ENCODE results near the gene CPXM1.

The CPXM1 gene

DNA sequence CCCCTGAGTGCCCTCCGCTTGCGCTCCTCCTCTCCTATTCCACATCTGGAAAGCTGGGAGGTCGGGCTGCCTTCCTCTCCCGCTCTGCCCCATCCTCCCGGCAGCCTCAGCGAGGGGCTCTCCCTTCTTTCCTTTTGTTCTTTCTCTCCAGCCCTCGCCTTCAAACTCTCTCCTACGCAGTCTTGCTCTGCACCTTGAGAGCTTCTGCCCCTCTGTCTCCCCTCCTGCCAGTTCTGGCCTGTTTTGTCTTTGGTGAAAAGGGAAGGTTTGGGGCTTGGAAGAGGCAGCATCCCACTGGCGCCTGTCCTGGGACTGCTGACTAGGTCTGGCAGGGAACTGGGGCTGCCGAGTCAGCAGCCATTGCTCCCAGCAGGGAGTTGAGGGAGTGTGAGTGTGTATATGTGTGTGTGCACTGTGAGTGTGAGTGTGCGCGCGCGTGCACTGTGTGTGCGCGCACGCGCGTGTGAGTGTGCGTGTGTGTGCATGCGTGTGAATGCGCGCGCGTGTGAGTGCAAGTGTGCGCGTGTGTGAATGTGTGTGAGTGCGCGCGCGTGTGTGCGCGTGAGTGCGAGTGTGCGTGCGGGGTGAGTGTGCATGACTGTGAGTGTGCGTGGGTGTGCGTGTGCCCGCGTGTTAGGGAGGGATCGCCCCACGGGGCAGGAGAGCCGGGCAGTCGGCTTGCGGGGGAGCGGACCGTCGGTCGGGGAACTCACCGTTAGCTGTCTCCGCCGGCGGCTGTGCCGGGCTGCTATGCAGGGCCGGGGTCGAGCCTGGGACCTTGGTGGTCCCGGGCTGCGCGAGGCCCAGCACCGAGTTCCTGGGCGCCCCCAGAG lies 523 bp downstream of the CPXM1 start:
- Histone ChIP-seq H3K27ac (ENCODE audit: low read depth, low read length) (no peak overlapping the region), H3K9me2 (replicated peaks; ENCODE audit: insufficient read depth, low read length) (no peaks in the 10 kb centered on the region), H3F3A (ENCODE audit: insufficient read depth) (no peaks in the 10 kb centered on the region), H4K20me1 (ENCODE audit: low read depth, low read length) (no peaks in the 10 kb centered on the region), H3K4me3 (ENCODE audit: insufficient read depth, low read length, poor library complexity, severe bottlenecking) (no peak overlapping the region), H3K9me3 (ENCODE audit: insufficient read depth, low read length) (no peaks in the 10 kb centered on the region), H2AFZ (ENCODE audit: low read depth, low read length, severe bottlenecking) (no peak overlapping the region), H3K4me2 (ENCODE audit: low read depth, low read length, poor library complexity, severe bottlenecking) (no peak overlapping the region), H3K9ac (ENCODE audit: low read length) (no peak overlapping the region), H3K36me3 (ENCODE audit: low read length) (no peaks in the 10 kb centered on the region), H3K79me2 (ENCODE audit: insufficient read depth, low read length) (no peaks in the 10 kb centered on the region), H3K27me3 (ENCODE audit: low read length) (no peaks in the 10 kb centered on the region)
- TF ChIP-seq, protein P1, sequence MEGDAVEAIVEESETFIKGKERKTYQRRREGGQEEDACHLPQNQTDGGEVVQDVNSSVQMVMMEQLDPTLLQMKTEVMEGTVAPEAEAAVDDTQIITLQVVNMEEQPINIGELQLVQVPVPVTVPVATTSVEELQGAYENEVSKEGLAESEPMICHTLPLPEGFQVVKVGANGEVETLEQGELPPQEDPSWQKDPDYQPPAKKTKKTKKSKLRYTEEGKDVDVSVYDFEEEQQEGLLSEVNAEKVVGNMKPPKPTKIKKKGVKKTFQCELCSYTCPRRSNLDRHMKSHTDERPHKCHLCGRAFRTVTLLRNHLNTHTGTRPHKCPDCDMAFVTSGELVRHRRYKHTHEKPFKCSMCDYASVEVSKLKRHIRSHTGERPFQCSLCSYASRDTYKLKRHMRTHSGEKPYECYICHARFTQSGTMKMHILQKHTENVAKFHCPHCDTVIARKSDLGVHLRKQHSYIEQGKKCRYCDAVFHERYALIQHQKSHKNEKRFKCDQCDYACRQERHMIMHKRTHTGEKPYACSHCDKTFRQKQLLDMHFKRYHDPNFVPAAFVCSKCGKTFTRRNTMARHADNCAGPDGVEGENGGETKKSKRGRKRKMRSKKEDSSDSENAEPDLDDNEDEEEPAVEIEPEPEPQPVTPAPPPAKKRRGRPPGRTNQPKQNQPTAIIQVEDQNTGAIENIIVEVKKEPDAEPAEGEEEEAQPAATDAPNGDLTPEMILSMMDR (IDR thresholded peaks at IDR 0.05; ENCODE audit: insufficient read depth, low read length, poor library complexity, severe bottlenecking) = no peak
- no peak for TF ChIP-seq EZH2phosphoT487 (conservative IDR thresholded peaks at IDR 0.05; ENCODE audit: low read length)

DNA sequence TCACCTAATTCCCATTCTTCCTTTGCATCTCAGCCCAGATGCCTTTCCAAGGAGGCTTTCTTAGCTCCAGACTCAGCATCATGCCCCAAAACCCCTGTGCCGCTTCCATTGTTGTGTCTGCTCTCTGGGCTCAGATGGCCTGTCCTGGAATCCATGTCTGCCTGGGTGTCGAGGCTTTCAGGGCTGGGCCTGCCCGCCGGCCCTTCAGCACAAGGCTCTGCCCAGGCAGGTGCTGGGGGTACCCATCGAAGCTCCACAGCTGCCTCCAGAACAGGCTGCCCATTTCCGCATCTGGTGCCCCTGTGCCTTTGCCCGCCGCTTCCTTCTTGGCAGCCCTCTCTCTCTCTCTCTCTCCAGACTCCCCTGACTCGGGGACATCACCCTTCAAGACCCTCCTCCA lies 1.2 kb downstream of the CPXM1 start:
- Histone ChIP-seq H3K27ac (ENCODE audit: low read depth, low read length) (no peak overlapping the region), H3K79me2 (ENCODE audit: insufficient read depth, low read length) (no peaks in the 10 kb centered on the region), H3K9me2 (replicated peaks; ENCODE audit: insufficient read depth, low read length) (no peaks in the 10 kb centered on the region), H3K36me3 (ENCODE audit: low read length) (no peaks in the 10 kb centered on the region), H3K9ac (ENCODE audit: low read length) (no peak overlapping the region), H3F3A (ENCODE audit: insufficient read depth) (no peaks in the 10 kb centered on the region), H3K27me3 (ENCODE audit: low read length) (no peaks in the 10 kb centered on the region), H2AFZ (ENCODE audit: low read depth, low read length, severe bottlenecking) (no peak overlapping the region), H3K4me2 (ENCODE audit: low read depth, low read length, poor library complexity, severe bottlenecking) (no peak overlapping the region), H3K4me3 (ENCODE audit: insufficient read depth, low read length, poor library complexity, severe bottlenecking) (no peak overlapping the region), H3K9me3 (ENCODE audit: insufficient read depth, low read length) (no peaks in the 10 kb centered on the region), H4K20me1 (ENCODE audit: low read depth, low read length) (no peaks in the 10 kb centered on the region)
- TF ChIP-seq, protein P1 (IDR thresholded peaks at IDR 0.05; ENCODE audit: insufficient read depth, low read length, poor library complexity, severe bottlenecking) = no peak
- TF ChIP-seq EZH2phosphoT487 (conservative IDR thresholded peaks at IDR 0.05; ENCODE audit: low read length) = no peak

DNA sequence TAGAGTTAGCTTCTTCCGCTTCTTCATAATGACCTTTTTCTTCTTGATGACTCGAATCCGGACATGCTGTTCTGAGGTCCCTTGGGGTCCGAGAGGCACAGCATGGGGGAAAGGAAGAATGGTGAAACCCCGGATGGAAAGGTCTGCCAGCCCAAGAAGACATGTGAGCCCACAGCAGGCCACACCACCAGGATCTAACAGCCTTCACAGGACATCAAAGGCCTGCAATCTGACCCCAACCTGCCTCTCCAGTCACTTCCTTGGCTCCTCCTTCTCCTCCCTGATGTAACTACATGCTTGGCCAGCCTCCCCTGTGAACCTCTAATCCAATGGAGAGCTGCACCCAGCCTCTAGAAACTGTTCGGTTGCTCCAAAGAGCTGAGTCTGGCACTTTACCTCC lies 1.6 kb downstream of the CPXM1 start:
- no peak overlapping the region for H2AFZ ChIP-seq (ENCODE audit: low read depth, low read length, severe bottlenecking)
- no peaks in the 10 kb centered on the region for H3K9me2 ChIP-seq (replicated peaks; ENCODE audit: insufficient read depth, low read length)
- no peaks in the 10 kb centered on the region for H3K27me3 ChIP-seq (ENCODE audit: low read length)
- H3K4me3 ChIP-seq (ENCODE audit: insufficient read depth, low read length, poor library complexity, severe bottlenecking) = no peak overlapping the region
- H3K9ac ChIP-seq (ENCODE audit: low read length) = no peak overlapping the region
- H3K36me3 ChIP-seq (ENCODE audit: low read length) = no peaks in the 10 kb centered on the region
- H3K4me2 ChIP-seq (ENCODE audit: low read depth, low read length, poor library complexity, severe bottlenecking) = no peak overlapping the region
- no peaks in the 10 kb centered on the region for H3K79me2 ChIP-seq (ENCODE audit: insufficient read depth, low read length)
- no peaks in the 10 kb centered on the region for H3K9me3 ChIP-seq (ENCODE audit: insufficient read depth, low read length)
- TF ChIP-seq, protein P1 (IDR thresholded peaks at IDR 0.05; ENCODE audit: insufficient read depth, low read length, poor library complexity, severe bottlenecking) = no peak
- no peak for TF ChIP-seq EZH2phosphoT487 (conservative IDR thresholded peaks at IDR 0.05; ENCODE audit: low read length)
- H4K20me1 ChIP-seq (ENCODE audit: low read depth, low read length) = no peaks in the 10 kb centered on the region
- H3K27ac ChIP-seq (ENCODE audit: low read depth, low read length) = no peak overlapping the region
- no peaks in the 10 kb centered on the region for H3F3A ChIP-seq (ENCODE audit: insufficient read depth)
